Tibial nerve (tissue), 4 donors: ENCODE measurements around the gene APOA1. TPM values are rescaled to one million over a fixed set of nuclear protein-coding genes. Genes with fewer than 3 reads are reported as not detected.
"Not testable (repeated sequence)": the region's sequence is repeated elsewhere in the genome, so short reads cannot be mapped to it uniquely, and the experiment has no call there.

Experiments
- DNase-seq, 2 donors: peaks; one replicate each; pipeline ENCODE4 v3.0.0-alpha.2; 2019; ENCODE audit warnings: low spot score in 2 of 2
- H3K27ac ChIP-seq, 4 donors: fragments of 200-600 bp; sonication (generic) in 3 of 4; one replicate each; pipeline ENCODE4 v1.5.1; 2017 to 2019; ENCODE audit warnings: mild to moderate bottlenecking in 1 of 4
- H3K27me3 ChIP-seq, 2 donors: fragments of 200-600 bp; sonication (generic) in 1 of 2; one replicate each; pipeline versions ENCODE4 v1.5.1 to v1.6.0; 2017 to 2019
- H3K36me3 ChIP-seq, 3 donors: fragments of 200-600 bp; sonication (generic); one replicate each; pipeline ENCODE4 v1.5.1; 2018 to 2019
- H3K4me1 ChIP-seq, 4 donors: fragments of 200-600 bp; sonication (generic) in 3 of 4; one replicate each; pipeline ENCODE4 v1.5.1; 2017 to 2019
- H3K4me3 ChIP-seq, 4 donors: fragments of 200-600 bp; sonication (generic) in 3 of 4; one replicate each; pipeline ENCODE4 v1.5.1; 2017 to 2019; ENCODE audit warnings: mild to moderate bottlenecking in 1 of 4, moderate library complexity in 1 of 4
- H3K9me3 ChIP-seq, 4 donors: fragments of 200-600 bp; sonication (generic) in 3 of 4; one replicate each; pipeline ENCODE4 v1.5.1; 2017 to 2019
- CTCF ChIP-seq, 5 experiments: fragments of 200-600 bp in 3 of 5; fragments of 450-650 bp in 2 of 5; sonication (generic) in 3 of 5; IDR thresholded peaks; one replicate each; pipeline ENCODE4 v1.5.1; 2016 to 2019; ENCODE audit warnings: antibody characterized with exemption in 5 of 5, mild to moderate bottlenecking in 3 of 5, moderate library complexity in 2 of 5
- EP300 ChIP-seq, 2 donors: sonication (generic); formaldehyde crosslinking; IDR thresholded peaks; one replicate each; pipeline ENCODE4 v1.6.1; 2017; ENCODE audit warnings: antibody characterized with exemption in 2 of 2, mild to moderate bottlenecking in 1 of 2
- POLR2A ChIP-seq, 2 donors: fragments of 450-650 bp; IDR thresholded peaks; one replicate each; pipeline ENCODE4 v1.6.1; 2017; ENCODE audit warnings: antibody characterized with exemption in 2 of 2, mild to moderate bottlenecking in 2 of 2, moderate library complexity in 2 of 2
- WGBS, 2 donors: methylation state at CpG; one replicate each; pipeline ENCODE4 v1.1.5; 2018; 5-methylcytosine and 5-hydroxymethylcytosine counted together
- total RNA-seq, 4 donors: library from RNA; depleted of rRNA; stranded (reverse); fragments of >200 nt; gene quantifications; one replicate each; pipeline ENCODE4 v1.1.0, GENCODE V29; 2016

Gene APOA1
- total RNA-seq, 4 donors from 2014 or later = 4.1 to 8.4 (median 6.5) TPM

GRCh38 chr11:116835791-116836631 is 1.4 kb downstream of the APOA1 start:
- 13 to 21% methylated on average over 33 to 50 of the region's 57 CpGs for WGBS, 2 donors
- no peaks in the 10 kb centered on the region for H3K27me3 ChIP-seq
- peak; percentile 29 to 72 for TF ChIP-seq EP300 (IDR thresholded peaks at IDR 0.05)
- peak in 1 of 2 donors; percentile 23 for TF ChIP-seq POLR2A (IDR thresholded peaks at IDR 0.05)
- peak; percentile 35 to 76 (median 58) for TF ChIP-seq CTCF (IDR thresholded peaks at IDR 0.05)
- H3K36me3 ChIP-seq = no peaks in the 10 kb centered on the region
- DNase-seq = peak; percentile 53 to 59
- H3K9me3 ChIP-seq = no peaks in the 10 kb centered on the region
- peak overlapping the region; percentile 9 to 79 (median 74) for H3K27ac ChIP-seq
- H3K4me1 ChIP-seq = peaks cover 0 to 58% (median 18%) of the 10 kb centered on the region in 4 donors
- peak overlapping the region; percentile 18 to 50 (median 44) for H3K4me3 ChIP-seq

GRCh38 chr11:116835042-116835772 is 2.2 kb downstream of the APOA1 start:
- Histone ChIP-seq H3K27me3 (no peaks in the 10 kb centered on the region), H3K36me3 (no peaks in the 10 kb centered on the region), H3K4me1 (peaks cover 0 to 51% (median 15%) of the 10 kb centered on the region in 4 donors), H3K9me3 (no peaks in the 10 kb centered on the region), H3K27ac (peak overlapping the region; percentile 9 to 79 (median 74)), H3K4me3 (peak overlapping the region; percentile 18 to 50 (median 44))
- 51 to 60% methylated on average over 23 to 27 of the region's 28 CpGs for WGBS, 2 donors
- DNase-seq = no peak
- no peak for TF ChIP-seq CTCF (IDR thresholded peaks at IDR 0.05)
- TF ChIP-seq POLR2A (IDR thresholded peaks at IDR 0.05) = no peak
- no peak for TF ChIP-seq EP300 (IDR thresholded peaks at IDR 0.05)

GRCh38 chr11:116834535-116835041 is 2.8 kb downstream of the APOA1 start:
- not testable (repeated sequence) for H3K4me3 ChIP-seq, H3K9me3 ChIP-seq, H3K36me3 ChIP-seq, DNase-seq, H3K27me3 ChIP-seq
- WGBS, 2 donors = 82 to 93% methylated on average over 6 to 13 of the region's 13 CpGs
- H3K4me1 ChIP-seq = peaks cover 0 to 45% (median 15%) of the 10 kb centered on the region in 4 donors
- H3K27ac ChIP-seq = peak overlapping the region in 1 of 4 donors; percentile 79

- no peak for TF ChIP-seq EP300 (IDR thresholded peaks at IDR 0.05)
- no peak for TF ChIP-seq POLR2A (IDR thresholded peaks at IDR 0.05)
- no peak for TF ChIP-seq CTCF (IDR thresholded peaks at IDR 0.05)
- Histone ChIP-seq H3K36me3 (no peaks in the 10 kb centered on the region), H3K4me3 (no peak overlapping the region), H3K27ac (no peak overlapping the region), H3K4me1 (peaks cover 0 to 39% (median 15%) of the 10 kb centered on the region in 4 donors), H3K27me3 (no peaks in the 10 kb centered on the region), H3K9me3 (no peaks in the 10 kb centered on the region)
- no peak for DNase-seq
- 89 to 92% methylated on average over 14 of the region's 14 CpGs for WGBS, 2 donors
Observed at GRCh38 chr11:116833816-116834534, 3.4 kb downstream of the APOA1 start.

- WGBS, 2 donors = 93 to 96% methylated on average over 10 of the region's 10 CpGs
- Histone ChIP-seq H3K27me3 (no peaks in the 10 kb centered on the region), H3K4me3 (no peak overlapping the region), H3K36me3 (no peaks in the 10 kb centered on the region), H3K9me3 (no peaks in the 10 kb centered on the region), H3K4me1 (peaks cover 0 to 36% (median 15%) of the 10 kb centered on the region in 4 donors), H3K27ac (no peak overlapping the region)
- TF ChIP-seq POLR2A (IDR thresholded peaks at IDR 0.05) (no peak), EP300 (IDR thresholded peaks at IDR 0.05) (no peak), CTCF (IDR thresholded peaks at IDR 0.05) (no peak)
- no peak for DNase-seq
Observed at GRCh38 chr11:116833491-116833815, 4.0 kb downstream of the APOA1 start.
